Endothelial cell of umbilical vein (primary cell): ENCODE measurements around the gene ST3GAL4. TPM values are rescaled to one million over a fixed set of nuclear protein-coding genes. Genes with fewer than 3 reads are reported as not detected.

Experiments
- BruUV-seq: library from RNA; stranded (reverse); fragments of 400-500 nt; replicated peaks from 2 replicates; lab custom pipeline; 2021; lab: Mats Ljungman, UMichigan
- CTCF ChIA-PET: fragments of 300-600, 350-600 bp; sonication (Branson Sonifier 250); formaldehyde crosslinking; loops from one replicate; lab custom pipeline; 2021; ENCODE audit warnings: antibody characterized with exemption, inconsistent platforms; lab: Charles Lee
- POLR2A ChIA-PET: fragments of 300-600, 350-600 bp; sonication (Branson Sonifier 250); formaldehyde crosslinking; loops from one replicate; lab custom pipeline; 2021; ENCODE audit warnings: antibody characterized with exemption, inconsistent platforms; lab: Charles Lee
- DNase-seq: peaks from one replicate; pipeline ENCODE4 v3.0.0-alpha.2; 2011; ENCODE audit warnings: low read depth, low spot score
- FAIRE-seq: peaks from 2 replicates; lab custom pipeline; 2011; peaks lifted over from hg19 to GRCh38; lab: Jason Lieb, UNC
- H2AFZ ChIP-seq: 2 replicates; pipeline ENCODE4 v1.6.0; 2012; ENCODE audit warnings: low read depth, low read length, control low read depth, inconsistent platforms
- H3K27ac ChIP-seq: 2 replicates; pipeline ENCODE4 v1.5.1; 2011; ENCODE audit warnings: low read depth, mild to moderate bottlenecking, control low read depth, low read length, moderate library complexity; ENCODE audit not compliant: insufficient read depth
- H3K27me3 ChIP-seq, 2 experiments: 2 replicates each; pipeline versions ENCODE4 v1.6.0 to v1.6.1; 2011; ENCODE audit warnings: low read length in 2 of 2, mixed read lengths in 1 of 2; ENCODE audit not compliant: control insufficient read depth in 2 of 2, insufficient read depth in 2 of 2
- H3K36me3 ChIP-seq, 2 experiments: 2 replicates in 1 of 2; 3 replicates in 1 of 2; pipeline ENCODE4 v1.5.1; 2011; ENCODE audit warnings: low read length in 2 of 2, mild to moderate bottlenecking in 1 of 2, moderate library complexity in 1 of 2; ENCODE audit not compliant: control insufficient read depth in 2 of 2, insufficient read depth in 2 of 2; ENCODE audit errors: extremely low read depth in 1 of 2
- H3K4me1 ChIP-seq: 3 replicates; pipeline ENCODE4 v1.5.1; 2011; ENCODE audit warnings: mild to moderate bottlenecking, low read length; ENCODE audit not compliant: control insufficient read depth, insufficient read depth; ENCODE audit errors: extremely low read depth
- H3K4me2 ChIP-seq: 2 replicates; pipeline ENCODE4 v1.6.1; 2011; ENCODE audit warnings: low read length, control low read depth, mixed read lengths; ENCODE audit not compliant: insufficient read depth
- H3K4me3 ChIP-seq, 3 experiments: fragments of 200-600 bp in 1 of 3; sonication (generic), shearing (Covaris generic) in 1 of 3; replicated peaks in 1 of 3; 2 replicates each; pipeline ENCODE4 v1.5.1; 2011 to 2016; ENCODE audit warnings: control low read depth in 3 of 3, low read length in 3 of 3, mild to moderate bottlenecking in 2 of 3, inconsistent platforms in 1 of 3, low read depth in 1 of 3, moderate library complexity in 1 of 3; ENCODE audit not compliant: insufficient read depth in 1 of 3
- H3K79me2 ChIP-seq: 2 replicates; pipeline ENCODE4 v1.6.0; 2012; ENCODE audit warnings: low read length, inconsistent platforms; ENCODE audit not compliant: control insufficient read depth, insufficient read depth
- H3K9ac ChIP-seq: replicated peaks from 2 replicates; pipeline ENCODE3; 2011; ENCODE audit warnings: low read length, control low read depth; ENCODE audit not compliant: insufficient read depth; ENCODE audit errors: extremely low read depth
- H3K9me1 ChIP-seq: replicated peaks from 3 replicates; pipeline ENCODE4 v1.6.0; 2011; ENCODE audit warnings: mild to moderate bottlenecking, low read length; ENCODE audit not compliant: control insufficient read depth, insufficient read depth; ENCODE audit errors: extremely low read depth
- H3K9me3 ChIP-seq: replicated peaks from 2 replicates; pipeline ENCODE4 v1.5.1; 2012; ENCODE audit warnings: low read length, inconsistent platforms; ENCODE audit not compliant: control insufficient read depth, insufficient read depth
- H4K20me1 ChIP-seq: replicated peaks from 2 replicates; pipeline ENCODE3; 2011; ENCODE audit warnings: mild to moderate bottlenecking, low read length; ENCODE audit not compliant: control insufficient read depth, insufficient read depth; ENCODE audit errors: extremely low read depth
- EZH2 ChIP-seq: IDR thresholded peaks from 2 replicates; pipeline ENCODE4 v1.6.1; 2012; ENCODE audit warnings: borderline replicate concordance, low read depth, mild to moderate bottlenecking, moderate library complexity, low read length, inconsistent platforms; ENCODE audit not compliant: severe bottlenecking
- FOS ChIP-seq: IDR thresholded peaks from 2 replicates; pipeline ENCODE4 v1.6.1; 2011; ENCODE audit warnings: mild to moderate bottlenecking, low read length, moderate library complexity, borderline replicate concordance; ENCODE audit not compliant: insufficient read depth
- GATA2 ChIP-seq: IDR thresholded peaks from 2 replicates; pipeline ENCODE4 v1.7.0; 2011; ENCODE audit warnings: low read depth, mild to moderate bottlenecking, moderate library complexity, mixed read lengths, low read length; ENCODE audit not compliant: insufficient read length, insufficient read depth
- JUN ChIP-seq: IDR thresholded peaks from 2 replicates; pipeline ENCODE4 v1.6.1; 2011; ENCODE audit warnings: borderline replicate concordance, low read depth; ENCODE audit not compliant: insufficient read length, insufficient read depth
- MYC ChIP-seq: IDR thresholded peaks from one replicate; pipeline ENCODE4 v1.6.1; 2011; ENCODE audit warnings: mild to moderate bottlenecking, low read depth, low read length
- POLR2A ChIP-seq: IDR thresholded peaks from 2 replicates; pipeline ENCODE4 v1.6.1; 2012; ENCODE audit warnings: low read depth, mild to moderate bottlenecking, control low read depth, low read length
- POLR2AphosphoS5 ChIP-seq: IDR thresholded peaks from 2 replicates; pipeline ENCODE4 v1.6.1; 2012; ENCODE audit warnings: low read depth, mild to moderate bottlenecking, control low read depth, low read length, moderate library complexity; ENCODE audit not compliant: insufficient read depth
- dilution Hi-C: fragments of 300-500 bp; cut with MboI; formaldehyde crosslinking; loops from one replicate; pipeline ENCODE4 v1.15.0; 2019; ENCODE audit warnings: low sequenced_read_pairs; ENCODE audit not compliant: extremely low pct_ligation_motif_present
- intact Hi-C: fragments of 100-400 bp; cut with micrococcal nuclease; formaldehyde crosslinking; loops from one replicate; pipeline ENCODE4 v1.10.0; 2022
- polyA plus RNA-seq, 4 experiments: library from polyadenylated mRNA; depleted of rRNA in 3 of 4; stranded (reverse) in 3 of 4; unstranded in 1 of 4; fragments of >200 nt; gene quantifications; 2 replicates each; pipeline versions ENCODE4 v1.2.1 to v1.2.3, GENCODE V29; 2011 to 2012; ENCODE audit warnings: missing spikeins in 1 of 4
- total RNA-seq: library from RNA; stranded (reverse); gene quantifications from 2 replicates; pipeline ENCODE4 v1.2.3, GENCODE V29; 2021
- TF ChIP-seq, protein P1 (sequence below), 2 donors: IDR thresholded peaks; 1 replicate in 1 of 2; 2 replicates in 1 of 2; pipeline ENCODE4 v1.5.1; 2011; ENCODE audit warnings: low read length in 2 of 2, mild to moderate bottlenecking in 2 of 2, moderate library complexity in 2 of 2, control low read depth in 1 of 2, inconsistent platforms in 1 of 2, low read depth in 1 of 2; ENCODE audit not compliant: insufficient read depth in 1 of 2; ENCODE audit errors: extremely low read depth in 1 of 2
- TF ChIP-seq, protein P2 (sequence below): IDR thresholded peaks from 2 replicates; pipeline ENCODE4 v1.6.1; 2011; ENCODE audit not compliant: insufficient read depth, insufficient read length

Gene ST3GAL4
- total and polyA plus RNA-seq, 2 donors (not counting 3 experiments of a cell fraction or from before 2014, with no cell fraction given), result 17.7 to 19.4 TPM

DNA sequence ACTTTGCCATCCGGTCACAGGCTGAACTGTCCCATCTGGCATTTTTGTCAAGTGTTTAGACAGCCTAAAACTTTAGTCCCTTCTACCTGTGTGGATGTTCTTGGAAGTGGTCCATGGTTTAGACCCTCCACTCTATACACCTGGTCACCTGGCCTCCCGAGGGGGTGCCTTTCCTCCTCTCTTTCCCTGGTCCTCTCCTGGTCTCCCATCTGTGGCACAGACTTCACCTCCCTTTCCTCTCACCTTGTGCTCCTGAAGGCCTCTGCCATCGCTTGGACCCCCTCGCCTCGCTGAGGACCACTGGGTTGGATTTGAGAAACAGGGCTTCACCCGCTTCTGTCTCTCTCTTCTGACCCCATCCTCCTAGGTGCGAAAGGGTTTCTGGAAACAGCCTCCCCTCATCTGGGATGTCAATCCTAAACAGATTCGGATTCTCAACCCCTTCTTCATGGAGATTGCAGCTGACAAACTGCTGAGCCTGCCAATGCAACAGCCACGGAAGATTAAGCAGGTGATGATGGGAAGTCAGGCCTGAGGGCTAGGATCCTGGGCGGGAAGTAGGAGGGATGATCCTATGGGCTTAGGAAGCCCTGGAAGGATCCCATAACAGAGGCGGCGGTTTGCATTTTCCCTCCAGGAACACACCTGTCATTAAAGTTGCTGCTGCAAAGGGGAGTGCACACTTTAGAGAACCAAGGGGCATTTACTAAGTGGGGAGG is 53.6 kb downstream of the ST3GAL4 start:
- dilution Hi-C loops (no loop called here), intact Hi-C loops (no loop called here)
- Histone ChIP-seq H4K20me1 (no peaks in the 10 kb centered on the region), H3K27me3 (no peaks in the 10 kb centered on the region), H3K27ac (no peak overlapping the region), H3K9me3 (no peaks in the 10 kb centered on the region), H3K4me1 (no peaks in the 10 kb centered on the region), H3K4me3 (no peak overlapping the region), H3K9me1 (no peaks in the 10 kb centered on the region), H2AFZ (no peak overlapping the region), H3K36me3 (peaks cover 0 to 5% of the 10 kb centered on the region in 2 experiments), H3K9ac (no peak overlapping the region), H3K79me2 (no peaks in the 10 kb centered on the region), H3K4me2 (no peak overlapping the region)
- POLR2A ChIA-PET, result no interaction called here
- no peak for TF ChIP-seq EZH2
- no peak for TF ChIP-seq POLR2A
- TF ChIP-seq, protein P1, sequence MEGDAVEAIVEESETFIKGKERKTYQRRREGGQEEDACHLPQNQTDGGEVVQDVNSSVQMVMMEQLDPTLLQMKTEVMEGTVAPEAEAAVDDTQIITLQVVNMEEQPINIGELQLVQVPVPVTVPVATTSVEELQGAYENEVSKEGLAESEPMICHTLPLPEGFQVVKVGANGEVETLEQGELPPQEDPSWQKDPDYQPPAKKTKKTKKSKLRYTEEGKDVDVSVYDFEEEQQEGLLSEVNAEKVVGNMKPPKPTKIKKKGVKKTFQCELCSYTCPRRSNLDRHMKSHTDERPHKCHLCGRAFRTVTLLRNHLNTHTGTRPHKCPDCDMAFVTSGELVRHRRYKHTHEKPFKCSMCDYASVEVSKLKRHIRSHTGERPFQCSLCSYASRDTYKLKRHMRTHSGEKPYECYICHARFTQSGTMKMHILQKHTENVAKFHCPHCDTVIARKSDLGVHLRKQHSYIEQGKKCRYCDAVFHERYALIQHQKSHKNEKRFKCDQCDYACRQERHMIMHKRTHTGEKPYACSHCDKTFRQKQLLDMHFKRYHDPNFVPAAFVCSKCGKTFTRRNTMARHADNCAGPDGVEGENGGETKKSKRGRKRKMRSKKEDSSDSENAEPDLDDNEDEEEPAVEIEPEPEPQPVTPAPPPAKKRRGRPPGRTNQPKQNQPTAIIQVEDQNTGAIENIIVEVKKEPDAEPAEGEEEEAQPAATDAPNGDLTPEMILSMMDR (IDR thresholded peaks at IDR 0.05; ENCODE audit: extremely low read depth in 1 of 2, insufficient read depth in 1 of 2, low read depth in 1 of 2, low read length in 2 of 2), result no peak
- TF ChIP-seq MYC, result no peak
- no peak for TF ChIP-seq FOS
- TF ChIP-seq, protein P2, sequence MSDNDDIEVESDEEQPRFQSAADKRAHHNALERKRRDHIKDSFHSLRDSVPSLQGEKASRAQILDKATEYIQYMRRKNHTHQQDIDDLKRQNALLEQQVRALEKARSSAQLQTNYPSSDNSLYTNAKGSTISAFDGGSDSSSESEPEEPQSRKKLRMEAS, result no peak
- TF ChIP-seq POLR2AphosphoS5, result no peak
- TF ChIP-seq GATA2, result no peak
- no peak for TF ChIP-seq JUN
- DNase-seq, result no peak
- no TSS peak for BruUV-seq
- FAIRE-seq, result no peak
- CTCF ChIA-PET, result interaction anchor here (0.9 kb wide), 1 partner anchor 99 kb away, joined by 3 read pairs; no protein-coding TSS in a partner anchor
